ENCODE measurements around the gene ATP11A. TPM values are rescaled to one million over a fixed set of nuclear protein-coding genes. Genes with fewer than 3 reads are reported as not detected.
A peak's percentile ranks its signal among the peaks of the same experiment; 100 is the strongest.

The ATP11A gene
- total RNA-seq, 1 experiment from 2014 or later, result 65.3 TPM

- H4K20me1 ChIP-seq (ENCODE audit: control insufficient read depth, insufficient read depth, insufficient read length), result no peaks in the 10 kb centered on the region
- no peak overlapping the region for H4K8ac ChIP-seq (replicated peaks; ENCODE audit: insufficient read length, low read depth, low read length)
- H3K9me3 Mint-ChIP-seq, result no peaks in the 10 kb centered on the region
- no peak overlapping the region for H3K9ac ChIP-seq (ENCODE audit: extremely low read depth, insufficient read length, low read length)
- peaks cover 6% of the 10 kb centered on the region; the same call in 1 of the 2 replicates for H3K79me2 ChIP-seq (ENCODE audit: insufficient read depth, low read length)
- H2BK120ac ChIP-seq (ENCODE audit: low read depth, low read length, poor library complexity, severe bottlenecking), result no peak overlapping the region
- no peaks in the 10 kb centered on the region for H3K27me3 ChIP-seq (ENCODE audit: insufficient read depth, low read length)
- no peak overlapping the region for H3K23ac ChIP-seq (ENCODE audit: insufficient read length, low read depth, low read length)
- H2BK12ac ChIP-seq (ENCODE audit: insufficient read length, low read depth, low read length), result no peak overlapping the region
- no peak overlapping the region for H2AK5ac ChIP-seq (ENCODE audit: insufficient read length, low read length)
- H3K9me3 ChIP-seq (ENCODE audit: control insufficient read depth, low read depth, low read length), result no peaks in the 10 kb centered on the region
- no peak overlapping the region for H2BK5ac ChIP-seq (ENCODE audit: insufficient read length, low read length)
- no peak overlapping the region for H3K18ac ChIP-seq (ENCODE audit: insufficient read length, low read depth, low read length)
- no peak overlapping the region for H2BK15ac ChIP-seq (ENCODE audit: low read depth, low read length)
- no peak overlapping the region for H2AFZ ChIP-seq (ENCODE audit: low read length)
- WGBS (ENCODE audit: extremely low coverage, insufficient read length, low lambda C conversion rate), result no CpG with 5 or more reads among the region's 17 CpGs
- H3T11ph ChIP-seq (ENCODE audit: low read length), result no peak overlapping the region
- no peak overlapping the region for H3K14ac ChIP-seq (ENCODE audit: insufficient read depth, low read length)
- H3K4me2 ChIP-seq (ENCODE audit: insufficient read depth, insufficient read length, low read length), result no peak overlapping the region
- peak overlapping the region in 1 of 3 experiments; percentile 58; a peak in 2 of 7 replicates for H3K27ac Mint-ChIP-seq
- H3K4me3 Mint-ChIP-seq, result no peak overlapping the region
- H3K27ac ChIP-seq (ENCODE audit: insufficient read length, low read depth, low read length), result no peak overlapping the region
- H3K79me1 ChIP-seq (ENCODE audit: insufficient read depth, low read depth, low read length, poor library complexity, severe bottlenecking), result no peaks in the 10 kb centered on the region
- no peak for TF ChIP-seq CTCF (conservative IDR thresholded peaks at IDR 0.05)
- H2BK20ac ChIP-seq (ENCODE audit: low read depth, low read length, poor library complexity, severe bottlenecking), result no peak overlapping the region
- peaks cover 17% of the 10 kb centered on the region for H3K4me1 ChIP-seq (ENCODE audit: insufficient read depth, low read length)
- no peak overlapping the region for H3K56ac ChIP-seq (ENCODE audit: insufficient read length, low read depth, low read length)
- no peak overlapping the region for H4K91ac ChIP-seq (ENCODE audit: insufficient read length, low read depth, low read length)
- no peak overlapping the region for H3K4ac ChIP-seq (ENCODE audit: low read depth, low read length)
- no peaks in the 10 kb centered on the region; the same call in 1 of the 2 replicates for H3K27me3 Mint-ChIP-seq (ENCODE audit: low read depth)
- no peak overlapping the region for H4K5ac ChIP-seq (ENCODE audit: insufficient read length, low read depth, low read length)
- no peaks in the 10 kb centered on the region for H3K23me2 ChIP-seq (ENCODE audit: insufficient read length, low read depth, low read length, poor library complexity, severe bottlenecking)
- H3K36me3 Mint-ChIP-seq (ENCODE audit: insufficient read depth in 1 of 3, low read depth in 3 of 3), result peaks cover 3 to 19% (median 5%) of the 10 kb centered on the region in 3 experiments; a peak in 6 of 7 replicates
- H3K4me1 Mint-ChIP-seq, result peaks cover 60 to 72% of the 10 kb centered on the region in 2 experiments
- peak; percentile 24 for DNase-seq
Measured at GRCh38 chr13:112705286-112705685, 15.4 kb downstream of the ATP11A start.

Measured in H9 (cell line).